Lower lobe of right lung (tissue), 2 donors: ENCODE data around the gene TXNDC5. TPM values are rescaled to one million over a fixed set of nuclear protein-coding genes. Genes with fewer than 3 reads are reported as not detected.

ENCODE experiments used
- ATAC-seq, 2 donors: fragments of 200-7000 bp; cut with Tn5 transposase; one replicate each; pipeline ENCODE4 v1.9.1; 2020 to 2022; ENCODE audit warnings: mild to moderate bottlenecking in 2 of 2, moderate library complexity in 2 of 2
- DNase-seq: peaks from one replicate; pipeline ENCODE4 v3.0.0-alpha.2; 2020
- H3K27ac ChIP-seq: fragments of 200-600 bp; one replicate; pipeline ENCODE4 v1.8.0; 2022
- H3K27me3 ChIP-seq: fragments of 200-600 bp; one replicate; pipeline ENCODE4 v1.8.0; 2022; ENCODE audit warnings: low read depth
- H3K36me3 ChIP-seq: fragments of 200-600 bp; one replicate; pipeline ENCODE4 v1.8.0; 2022; ENCODE audit warnings: mild to moderate bottlenecking
- H3K4me1 ChIP-seq: fragments of 200-600 bp; one replicate; pipeline ENCODE4 v1.8.0; 2022
- H3K4me3 ChIP-seq: fragments of 200-600 bp; one replicate; pipeline ENCODE4 v1.8.0; 2022; ENCODE audit warnings: mild to moderate bottlenecking
- H3K9me3 ChIP-seq: fragments of 200-600 bp; one replicate; pipeline ENCODE4 v1.8.0; 2022
- intact Hi-C: fragments of 100-400 bp; cut with DNase I; formaldehyde crosslinking; loops from one replicate; pipeline ENCODE4 v1.11.0; 2022
- total RNA-seq: library from RNA; stranded (reverse); fragmentation: NEBNext Ultra II Directional; extraction: Animal tissue kit (Norgen Biotek cat#: 25700); gene quantifications from one replicate; pipeline ENCODE4 v1.2.1, GENCODE V29; 2021
- TF ChIP-seq, protein P1 (sequence below): fragments of 200-600 bp; IDR thresholded peaks from one replicate; pipeline ENCODE4 v1.8.0; 2022; ENCODE audit warnings: antibody characterized with exemption, mild to moderate bottlenecking
- donor health status: DM: no; HTN: yes; CAD: no; lungs with severe emphysema.

TXNDC5 gene
- total RNA-seq, 1 donor from 2014 or later = 98.3 TPM

DNA sequence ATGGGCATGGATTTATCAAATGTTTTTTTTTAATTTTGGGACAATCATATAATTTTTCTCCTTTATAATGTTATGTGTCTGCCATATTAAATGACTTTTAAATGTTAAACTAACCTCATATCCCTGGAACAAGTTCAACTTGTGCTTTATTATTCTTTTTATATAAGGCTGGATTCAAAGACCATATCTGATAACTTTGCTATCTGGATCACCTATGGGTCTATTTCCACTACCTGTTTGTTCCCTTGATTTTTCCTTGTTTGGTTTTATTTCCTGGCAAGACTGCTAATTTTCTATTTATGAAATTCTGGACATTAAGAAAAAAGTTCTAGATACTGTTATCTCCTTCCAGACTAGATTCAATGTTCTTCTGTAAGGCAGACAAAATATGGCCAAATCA, 58.8 kb downstream of the TXNDC5 start:
- Histone ChIP-seq H3K27ac (no peak overlapping the region), H3K36me3 (no peaks in the 10 kb centered on the region), H3K4me1 (no peaks in the 10 kb centered on the region), H3K9me3 (peaks cover 12% of the 10 kb centered on the region), H3K27me3 (no peaks in the 10 kb centered on the region), H3K4me3 (no peak overlapping the region)
- ATAC-seq = no peak
- intact Hi-C loops = no loop called here
- DNase-seq = no peak
- TF ChIP-seq, protein P1, sequence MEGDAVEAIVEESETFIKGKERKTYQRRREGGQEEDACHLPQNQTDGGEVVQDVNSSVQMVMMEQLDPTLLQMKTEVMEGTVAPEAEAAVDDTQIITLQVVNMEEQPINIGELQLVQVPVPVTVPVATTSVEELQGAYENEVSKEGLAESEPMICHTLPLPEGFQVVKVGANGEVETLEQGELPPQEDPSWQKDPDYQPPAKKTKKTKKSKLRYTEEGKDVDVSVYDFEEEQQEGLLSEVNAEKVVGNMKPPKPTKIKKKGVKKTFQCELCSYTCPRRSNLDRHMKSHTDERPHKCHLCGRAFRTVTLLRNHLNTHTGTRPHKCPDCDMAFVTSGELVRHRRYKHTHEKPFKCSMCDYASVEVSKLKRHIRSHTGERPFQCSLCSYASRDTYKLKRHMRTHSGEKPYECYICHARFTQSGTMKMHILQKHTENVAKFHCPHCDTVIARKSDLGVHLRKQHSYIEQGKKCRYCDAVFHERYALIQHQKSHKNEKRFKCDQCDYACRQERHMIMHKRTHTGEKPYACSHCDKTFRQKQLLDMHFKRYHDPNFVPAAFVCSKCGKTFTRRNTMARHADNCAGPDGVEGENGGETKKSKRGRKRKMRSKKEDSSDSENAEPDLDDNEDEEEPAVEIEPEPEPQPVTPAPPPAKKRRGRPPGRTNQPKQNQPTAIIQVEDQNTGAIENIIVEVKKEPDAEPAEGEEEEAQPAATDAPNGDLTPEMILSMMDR = no peak

DNA sequence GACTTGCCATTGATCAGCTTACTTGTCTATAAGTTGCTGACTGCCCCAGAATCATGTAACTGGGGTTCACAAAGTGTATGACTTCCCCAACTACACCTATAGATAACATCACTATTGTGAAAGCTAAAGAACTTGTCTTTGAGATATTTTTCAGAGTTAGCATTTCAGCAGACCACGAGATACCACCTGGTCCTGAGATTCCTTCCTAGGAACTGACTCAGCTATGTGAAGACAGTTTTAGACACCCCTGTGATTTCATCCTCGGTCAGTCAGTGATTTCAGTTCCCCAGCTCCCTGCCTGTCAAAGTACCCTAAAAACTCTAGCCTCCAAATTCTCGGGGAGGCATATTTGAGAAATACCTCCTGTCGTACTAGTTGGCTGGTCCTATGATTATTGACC, 62.4 kb downstream of the TXNDC5 start:
- ATAC-seq (no peak), DNase-seq (no peak)
- Histone ChIP-seq H3K36me3 (no peaks in the 10 kb centered on the region), H3K4me1 (no peaks in the 10 kb centered on the region), H3K27ac (no peak overlapping the region), H3K9me3 (peaks cover 12% of the 10 kb centered on the region), H3K27me3 (no peaks in the 10 kb centered on the region), H3K4me3 (no peak overlapping the region)
- TF ChIP-seq, protein P1 = no peak
- intact Hi-C loops = no loop called here

- TF ChIP-seq, protein P1 = no peak
- Histone ChIP-seq H3K4me1 (no peaks in the 10 kb centered on the region), H3K36me3 (no peaks in the 10 kb centered on the region), H3K27ac (no peak overlapping the region), H3K4me3 (no peak overlapping the region), H3K27me3 (no peaks in the 10 kb centered on the region), H3K9me3 (peaks cover 7% of the 10 kb centered on the region)
- no peak for ATAC-seq
- DNase-seq = no peak
- intact Hi-C loops = no loop called here
Observed at GRCh38 chr6:7846966-7847818, 63.4 kb downstream of the TXNDC5 start.

- Histone ChIP-seq H3K27me3 (no peaks in the 10 kb centered on the region), H3K27ac (no peak overlapping the region), H3K36me3 (no peaks in the 10 kb centered on the region), H3K4me1 (no peaks in the 10 kb centered on the region), H3K9me3 (peaks cover 4% of the 10 kb centered on the region), H3K4me3 (no peak overlapping the region)
- ATAC-seq = no peak
- intact Hi-C loops = no loop called here
- TF ChIP-seq, protein P1 = no peak
- no peak for DNase-seq
Observed at GRCh38 chr6:7841781-7842468, 68.7 kb downstream of the TXNDC5 start.

- no peak overlapping the region for H3K27ac ChIP-seq
- H3K36me3 ChIP-seq = no peaks in the 10 kb centered on the region
- no peaks in the 10 kb centered on the region for H3K27me3 ChIP-seq
- no peak for DNase-seq
- no peak for ATAC-seq
- TF ChIP-seq, protein P1 = no peak
- H3K9me3 ChIP-seq = no peaks in the 10 kb centered on the region
- intact Hi-C loops = no loop called here
- no peak overlapping the region for H3K4me3 ChIP-seq
- no peaks in the 10 kb centered on the region for H3K4me1 ChIP-seq
Observed at GRCh38 chr6:7836371-7837026, 74.1 kb downstream of the TXNDC5 start.
